Measurements from ENCODE around the gene TMTC1. TPM values are rescaled to one million over a fixed set of nuclear protein-coding genes. Genes with fewer than 3 reads are reported as not detected.

Gene TMTC1
- total and polyA plus RNA-seq, 2 donors (not counting 1 experiment from before 2014, with no cell fraction given), result not detected

- Histone ChIP-seq H3K4me2 (replicated peaks; ENCODE audit: low read depth, low read length, poor library complexity, severe bottlenecking) (no peak overlapping the region), H3K27ac (ENCODE audit: low read length in 2 of 2) (no peak overlapping the region), H3K9me3 (ENCODE audit: control extremely low read depth in 1 of 3, control insufficient read depth in 2 of 3, insufficient read depth in 1 of 3, low read length in 2 of 3) (no peaks in the 10 kb centered on the region), H2AFZ (ENCODE audit: insufficient read depth, low read depth, low read length, poor library complexity, severe bottlenecking) (no peak overlapping the region), H3K9ac (ENCODE audit: low read length) (no peak overlapping the region), H4K20me1 (ENCODE audit: control insufficient read depth, insufficient read depth, low read length, poor library complexity, severe bottlenecking) (no peaks in the 10 kb centered on the region), H3K27me3 (replicated peaks in 1 of 4; ENCODE audit: control extremely low read depth in 1 of 4, control insufficient read depth in 3 of 4, insufficient read depth in 4 of 4, low read length in 3 of 4) (no peaks in the 10 kb centered on the region), H3K4me3 (ENCODE audit: control extremely low read depth in 1 of 5, extremely low read depth in 1 of 5, insufficient read depth in 1 of 5, low read depth in 2 of 5, low read length in 4 of 5) (no peak overlapping the region), H3K4me1 (ENCODE audit: control insufficient read depth in 2 of 2, insufficient read depth in 2 of 2, low read length in 2 of 2) (no peaks in the 10 kb centered on the region), H3K36me3 (replicated peaks in 1 of 2; ENCODE audit: control extremely low read depth in 1 of 2, control insufficient read depth in 1 of 2, extremely low read depth in 1 of 2, insufficient read depth in 2 of 2, low read length in 1 of 2) (no peaks in the 10 kb centered on the region), H3K79me2 (ENCODE audit: control insufficient read depth, insufficient read depth, low read length) (no peaks in the 10 kb centered on the region)
- intact Hi-C loops (cut with micrococcal nuclease), result no loop called here
- ChIA-PET CTCF (no interaction called here), POLR2A (no interaction called here)
- Mint-ChIP-seq H3K27ac (no peak overlapping the region), H3K9me3 (ENCODE audit: insufficient read depth) (no peaks in the 10 kb centered on the region), H3K27me3 (no peaks in the 10 kb centered on the region), H3K4me3 (no peak overlapping the region), H3K4me1 (no peaks in the 10 kb centered on the region)
- TF ChIP-seq EZH2 (IDR thresholded peaks at IDR 0.05; ENCODE audit: borderline replicate concordance, insufficient read depth, low read depth, low read length, poor library complexity, severe bottlenecking) (no peak), CTCF (IDR thresholded peaks at IDR 0.05) (no peak)
- no peak for ATAC-seq (ENCODE audit: low read depth)
- WGBS (ENCODE audit: insufficient coverage), result 79% methylated on average over 2 of the region's 3 CpGs
- no peak for DNase-seq
These were observed 57.4 kb downstream of the TMTC1 start for GRCh38 chr12:29726321-29726692.

GRCh38 chr12:29725587-29726320 lies 58.0 kb downstream of the TMTC1 start:
- H2AFZ ChIP-seq (ENCODE audit: insufficient read depth, low read depth, low read length, poor library complexity, severe bottlenecking), result no peak overlapping the region
- no peak overlapping the region for H3K9ac ChIP-seq (ENCODE audit: low read length)
- no peak overlapping the region for H3K4me3 Mint-ChIP-seq
- no peaks in the 10 kb centered on the region for H3K27me3 ChIP-seq (replicated peaks in 1 of 4; ENCODE audit: control extremely low read depth in 1 of 4, control insufficient read depth in 3 of 4, insufficient read depth in 4 of 4, low read length in 3 of 4)
- H3K9me3 ChIP-seq (ENCODE audit: control extremely low read depth in 1 of 3, control insufficient read depth in 2 of 3, insufficient read depth in 1 of 3, low read length in 2 of 3), result no peaks in the 10 kb centered on the region
- no peak overlapping the region for H3K4me2 ChIP-seq (replicated peaks; ENCODE audit: low read depth, low read length, poor library complexity, severe bottlenecking)
- intact Hi-C loops (cut with micrococcal nuclease), result no loop called here
- CTCF ChIA-PET, result no interaction called here
- no peak overlapping the region for H3K4me3 ChIP-seq (ENCODE audit: control extremely low read depth in 1 of 5, extremely low read depth in 1 of 5, insufficient read depth in 1 of 5, low read depth in 2 of 5, low read length in 4 of 5)
- POLR2A ChIA-PET, result no interaction called here
- H3K4me1 ChIP-seq (ENCODE audit: control insufficient read depth in 2 of 2, insufficient read depth in 2 of 2, low read length in 2 of 2), result no peaks in the 10 kb centered on the region
- H4K20me1 ChIP-seq (ENCODE audit: control insufficient read depth, insufficient read depth, low read length, poor library complexity, severe bottlenecking), result no peaks in the 10 kb centered on the region
- TF ChIP-seq CTCF (IDR thresholded peaks at IDR 0.05) (no peak), EZH2 (IDR thresholded peaks at IDR 0.05; ENCODE audit: borderline replicate concordance, insufficient read depth, low read depth, low read length, poor library complexity, severe bottlenecking) (no peak)
- DNase-seq, result no peak
- H3K27ac Mint-ChIP-seq, result no peak overlapping the region
- no peak overlapping the region for H3K27ac ChIP-seq (ENCODE audit: low read length in 2 of 2)
- no peaks in the 10 kb centered on the region for H3K79me2 ChIP-seq (ENCODE audit: control insufficient read depth, insufficient read depth, low read length)
- H3K9me3 Mint-ChIP-seq (ENCODE audit: insufficient read depth), result no peaks in the 10 kb centered on the region
- WGBS (ENCODE audit: insufficient coverage), result 78% methylated on average over 3 of the region's 6 CpGs
- no peaks in the 10 kb centered on the region for H3K36me3 ChIP-seq (replicated peaks in 1 of 2; ENCODE audit: control extremely low read depth in 1 of 2, control insufficient read depth in 1 of 2, extremely low read depth in 1 of 2, insufficient read depth in 2 of 2, low read length in 1 of 2)
- H3K27me3 Mint-ChIP-seq, result no peaks in the 10 kb centered on the region
- no peak for ATAC-seq (ENCODE audit: low read depth)
- H3K4me1 Mint-ChIP-seq, result no peaks in the 10 kb centered on the region

Measured in B cell (primary cell).